Liver (tissue), 9 donors: ENCODE data around the gene NELFCD. TPM values are rescaled to one million over a fixed set of nuclear protein-coding genes. Genes with fewer than 3 reads are reported as not detected.

Experiments used
- DNase-seq: peaks from one replicate; pipeline ENCODE4 v3.0.0-alpha.2; 2017; ENCODE audit warnings: low spot score
- H3K27ac ChIP-seq, 2 donors: one replicate each; pipeline ENCODE4 v1.7.0; 2013; ENCODE audit warnings: inconsistent platforms in 2 of 2, low read length in 2 of 2, control low read depth in 1 of 2, low read depth in 1 of 2, mild to moderate bottlenecking in 1 of 2
- H3K27me3 ChIP-seq, 4 donors: one replicate each; pipeline versions ENCODE4 v1.6.1 to v1.7.0; 2013; ENCODE audit warnings: low read length in 3 of 4, inconsistent platforms in 1 of 4, mild to moderate bottlenecking in 1 of 4, moderate library complexity in 1 of 4; ENCODE audit not compliant: control insufficient read depth in 4 of 4, insufficient read depth in 4 of 4
- H3K36me3 ChIP-seq, 4 donors: one replicate each; pipeline versions ENCODE4 v1.6.1 to v1.7.0; 2013; ENCODE audit warnings: low read length in 3 of 4, mild to moderate bottlenecking in 3 of 4, low read depth in 1 of 4, moderate library complexity in 1 of 4; ENCODE audit not compliant: control insufficient read depth in 4 of 4, insufficient read depth in 3 of 4
- H3K4me1 ChIP-seq, 4 donors: one replicate each; pipeline versions ENCODE4 v1.6.1 to v1.7.0; 2013; ENCODE audit warnings: low read length in 3 of 4, mild to moderate bottlenecking in 3 of 4, moderate library complexity in 1 of 4; ENCODE audit not compliant: control insufficient read depth in 4 of 4, insufficient read depth in 4 of 4
- H3K4me3 ChIP-seq, 3 donors: one replicate each; pipeline versions ENCODE4 v1.6.1 to v1.7.0; 2013; ENCODE audit warnings: low read length in 3 of 3, control low read depth in 1 of 3, low read depth in 1 of 3, mild to moderate bottlenecking in 1 of 3
- H3K9ac ChIP-seq, 2 donors: one replicate each; pipeline ENCODE4 v1.7.0; 2013; ENCODE audit warnings: low read length in 2 of 2, mild to moderate bottlenecking in 2 of 2, moderate library complexity in 2 of 2, control low read depth in 1 of 2, low read depth in 1 of 2
- H3K9me3 ChIP-seq, 4 donors: one replicate each; pipeline versions ENCODE4 v1.6.1 to v1.7.0; 2013; ENCODE audit warnings: low read length in 3 of 4; ENCODE audit not compliant: control insufficient read depth in 4 of 4
- ATF3 ChIP-seq: IDR thresholded peaks from 2 replicates; pipeline ENCODE4 v1.6.1; 2016; ENCODE audit warnings: antibody characterized with exemption
- CTCF ChIP-seq: fragments of 150-350 bp; IDR thresholded peaks from 2 replicates; pipeline ENCODE4 v1.5.1; 2017; ENCODE audit warnings: improper control_type of control experiment, low read depth, low read length; ENCODE audit not compliant: missing input control
- EGR1 ChIP-seq, 2 donors: IDR thresholded peaks; 2 replicates each; pipeline ENCODE4 v1.6.1; 2016 to 2018; ENCODE audit warnings: antibody characterized with exemption in 2 of 2, low read depth in 2 of 2
- FOXA1 ChIP-seq: IDR thresholded peaks from 2 replicates; pipeline ENCODE4 v1.6.1; 2016; ENCODE audit warnings: antibody characterized with exemption
- FOXA2 ChIP-seq: IDR thresholded peaks from 2 replicates; pipeline ENCODE4 v1.6.1; 2016; ENCODE audit warnings: antibody characterized with exemption
- GABPA ChIP-seq, 2 donors: IDR thresholded peaks in 1 of 2; conservative IDR thresholded peaks in 1 of 2; 2 replicates each; pipeline ENCODE4 v1.6.1; 2016; ENCODE audit warnings: antibody characterized with exemption in 2 of 2, mild to moderate bottlenecking in 1 of 2, moderate library complexity in 1 of 2
- HNF4A ChIP-seq, 2 donors: conservative IDR thresholded peaks; 2 replicates each; pipeline ENCODE4 v1.6.1; 2016; ENCODE audit warnings: antibody characterized with exemption in 2 of 2, mild to moderate bottlenecking in 2 of 2
- HNF4G ChIP-seq: IDR thresholded peaks from 2 replicates; pipeline ENCODE4 v1.6.1; 2016; ENCODE audit warnings: antibody characterized with exemption
- NR2F2 ChIP-seq: IDR thresholded peaks from 2 replicates; pipeline ENCODE4 v1.6.1; 2016; ENCODE audit warnings: antibody characterized with exemption
- RAD21 ChIP-seq, 2 donors: IDR thresholded peaks; 2 replicates each; pipeline ENCODE4 v1.6.1; 2016; ENCODE audit warnings: antibody characterized with exemption in 2 of 2, mild to moderate bottlenecking in 2 of 2
- REST ChIP-seq: IDR thresholded peaks from 2 replicates; pipeline ENCODE4 v1.6.1; 2016; ENCODE audit warnings: antibody characterized with exemption, mild to moderate bottlenecking
- RXRA ChIP-seq, 2 donors: IDR thresholded peaks; 2 replicates each; pipeline ENCODE4 v1.6.1; 2017 to 2018; ENCODE audit warnings: antibody characterized with exemption in 2 of 2, mild to moderate bottlenecking in 1 of 2
- TAF1 ChIP-seq: conservative IDR thresholded peaks from 2 replicates; pipeline ENCODE4 v1.6.1; 2016; ENCODE audit warnings: antibody characterized with exemption, mild to moderate bottlenecking
- YY1 ChIP-seq: IDR thresholded peaks from 2 replicates; pipeline ENCODE4 v1.6.1; 2016; ENCODE audit warnings: antibody characterized with exemption, mild to moderate bottlenecking
- ZBTB33 ChIP-seq: IDR thresholded peaks from 2 replicates; pipeline ENCODE4 v1.6.1; 2016; ENCODE audit warnings: antibody characterized with exemption
- WGBS: extraction: QIAGEN DNeasy Blood & Tissue Kit; methylation state at CpG from one replicate; pipeline ENCODE4 v1.1.7; 2013; 5-methylcytosine and 5-hydroxymethylcytosine counted together
- polyA plus RNA-seq, 2 donors: library from polyadenylated mRNA; stranded (reverse) in 1 of 2; unstranded in 1 of 2; fragments of 200-250 nt in 1 of 2; fragments of >200 nt in 1 of 2; fragmentation: Nextera tagmentation in 1 of 2; extraction: Ambion mirVana in 1 of 2; gene quantifications; one replicate each; pipeline versions ENCODE4 v1.2.1 to v1.2.3, GENCODE V29; 2013 to 2015
- total RNA-seq, 2 donors: library from RNA; depleted of rRNA; stranded (reverse); fragments of >200 nt; gene quantifications; one replicate each; pipeline ENCODE4 v1.2.3, GENCODE V29; 2014
- donor health status: healthy.
- donor health status: healthy.
- donor health status: healthy.
- donor health status: healthy.
- donor health status: healthy.

Gene NELFCD
- total and polyA plus RNA-seq, 4 donors: 28.1 to 39.8 (median 37.0) TPM

- Histone ChIP-seq H3K9me3 (no peaks in the 10 kb centered on the region), H3K27me3 (no peaks in the 10 kb centered on the region), H3K4me3 (no peak overlapping the region), H3K36me3 (no peaks in the 10 kb centered on the region), H3K27ac (no peak overlapping the region), H3K9ac (no peak overlapping the region), H3K4me1 (no peaks in the 10 kb centered on the region)
- WGBS: 77% methylated on average over 13 of the region's 13 CpGs
- DNase-seq: no peak
- TF ChIP-seq REST (no peak), ZBTB33 (no peak), HNF4G (no peak), NR2F2 (no peak), RXRA (IDR thresholded peaks at IDR 0.05) (no peak), GABPA (IDR thresholded peaks at IDR 0.05 in 1 of 2, conservative IDR thresholded peaks at IDR 0.05 in 1 of 2) (no peak), TAF1 (no peak), EGR1 (IDR thresholded peaks at IDR 0.05; ENCODE audit: low read depth in 2 of 2) (no peak), FOXA2 (no peak), HNF4A (conservative IDR thresholded peaks at IDR 0.05) (no peak), CTCF (no peak), RAD21 (IDR thresholded peaks at IDR 0.05) (no peak), ATF3 (no peak), FOXA1 (no peak), YY1 (no peak)
These were observed 33.0 kb downstream of the NELFCD start for GRCh38 chr20:59013959-59014608.
